GM12864 (cell line): ENCODE measurements around the gene IL12RB2.

ENCODE experiments used
- DNase-seq: peaks from one replicate; pipeline ENCODE4 v3.0.0-alpha.2; 2011; ENCODE audit warnings: low read depth
- H3K4me3 ChIP-seq: 2 replicates; pipeline ENCODE4 v1.5.1; 2011; ENCODE audit warnings: mild to moderate bottlenecking, low read depth, low read length, control low read depth
- TF ChIP-seq, protein P1 (sequence below): IDR thresholded peaks from 2 replicates; pipeline ENCODE4 v1.5.1; 2011; ENCODE audit warnings: low read depth, mild to moderate bottlenecking, moderate library complexity, low read length, control low read depth, inconsistent platforms; ENCODE audit errors: missing control alignments

IL12RB2 gene

DNA sequence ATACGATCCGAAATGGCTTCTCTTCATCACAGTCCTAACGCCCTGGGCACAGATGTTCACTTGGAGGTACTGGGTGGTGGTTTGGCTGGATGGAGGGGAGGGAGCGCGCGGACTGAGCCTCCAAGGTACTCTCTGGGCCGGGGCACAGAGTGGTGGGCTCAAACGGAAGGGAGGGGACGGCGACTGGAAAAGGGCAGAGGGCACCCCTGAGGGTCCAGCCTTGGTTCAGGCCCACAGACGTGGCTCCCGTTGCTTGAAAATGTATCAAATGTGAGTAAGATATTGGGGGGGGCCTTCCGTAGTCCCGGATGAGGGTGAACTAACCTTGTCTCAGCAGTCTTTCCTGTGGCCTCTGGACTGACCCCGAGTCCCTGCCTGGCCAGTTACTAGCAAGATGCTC lies 463 bp downstream of the IL12RB2 start:
- DNase-seq, result no peak
- TF ChIP-seq, protein P1, sequence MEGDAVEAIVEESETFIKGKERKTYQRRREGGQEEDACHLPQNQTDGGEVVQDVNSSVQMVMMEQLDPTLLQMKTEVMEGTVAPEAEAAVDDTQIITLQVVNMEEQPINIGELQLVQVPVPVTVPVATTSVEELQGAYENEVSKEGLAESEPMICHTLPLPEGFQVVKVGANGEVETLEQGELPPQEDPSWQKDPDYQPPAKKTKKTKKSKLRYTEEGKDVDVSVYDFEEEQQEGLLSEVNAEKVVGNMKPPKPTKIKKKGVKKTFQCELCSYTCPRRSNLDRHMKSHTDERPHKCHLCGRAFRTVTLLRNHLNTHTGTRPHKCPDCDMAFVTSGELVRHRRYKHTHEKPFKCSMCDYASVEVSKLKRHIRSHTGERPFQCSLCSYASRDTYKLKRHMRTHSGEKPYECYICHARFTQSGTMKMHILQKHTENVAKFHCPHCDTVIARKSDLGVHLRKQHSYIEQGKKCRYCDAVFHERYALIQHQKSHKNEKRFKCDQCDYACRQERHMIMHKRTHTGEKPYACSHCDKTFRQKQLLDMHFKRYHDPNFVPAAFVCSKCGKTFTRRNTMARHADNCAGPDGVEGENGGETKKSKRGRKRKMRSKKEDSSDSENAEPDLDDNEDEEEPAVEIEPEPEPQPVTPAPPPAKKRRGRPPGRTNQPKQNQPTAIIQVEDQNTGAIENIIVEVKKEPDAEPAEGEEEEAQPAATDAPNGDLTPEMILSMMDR, result no peak
- no peak overlapping the region for H3K4me3 ChIP-seq

DNA sequence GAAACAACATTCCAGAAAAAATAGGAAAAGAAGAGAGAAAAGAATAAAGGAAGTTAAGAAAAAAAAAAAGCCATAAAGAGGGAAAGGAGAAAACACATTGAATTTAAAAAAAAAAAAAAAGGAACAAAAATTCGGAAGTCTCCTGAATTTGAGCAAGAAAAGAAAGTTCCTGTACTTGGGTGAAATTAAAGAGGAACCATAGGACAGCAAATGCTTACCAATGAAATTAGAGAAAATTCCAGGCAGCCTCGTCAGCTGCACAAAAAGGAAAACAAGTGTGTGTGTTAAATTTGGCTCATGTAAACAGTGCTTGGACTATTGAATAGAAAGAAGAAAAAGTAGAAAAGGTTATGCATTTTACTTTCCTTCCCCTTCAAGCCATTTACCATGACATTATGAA lies 4.9 kb downstream of the IL12RB2 start:
- TF ChIP-seq, protein P1, result no peak
- no peak for DNase-seq
- no peak overlapping the region for H3K4me3 ChIP-seq

DNA sequence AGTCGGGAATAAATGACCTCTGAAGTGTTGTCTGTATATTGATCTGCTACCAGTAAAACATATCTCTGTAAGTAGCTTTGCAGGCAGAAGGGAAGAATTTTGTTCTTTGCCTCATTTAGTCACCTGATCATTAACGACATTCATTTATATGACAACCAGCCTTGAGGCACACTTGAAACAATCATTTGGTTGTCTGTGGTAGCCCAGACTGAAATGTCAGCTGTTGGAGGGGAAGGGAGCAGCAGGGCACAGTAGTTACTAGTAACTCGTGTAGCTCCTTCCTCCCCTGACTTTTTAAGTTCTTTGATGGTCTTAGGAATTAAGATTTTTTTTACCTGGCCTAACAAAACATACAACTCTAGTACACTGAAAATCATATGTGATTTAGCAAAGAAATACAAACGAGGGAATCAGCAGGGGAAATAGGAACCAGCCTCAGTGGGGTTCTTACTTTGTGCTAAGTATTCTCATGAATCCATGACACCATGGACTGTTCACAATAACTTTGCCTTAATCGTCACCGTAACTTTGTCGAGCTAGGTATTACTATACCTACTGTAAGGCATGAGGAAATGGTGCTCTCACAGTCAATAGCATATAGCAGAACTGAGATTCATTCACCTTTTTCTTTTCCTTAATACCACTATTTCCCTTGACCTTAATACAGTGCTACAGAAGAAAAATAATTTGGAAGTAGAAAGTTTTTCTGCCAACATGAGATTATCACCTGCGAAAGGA lies 6.4 kb downstream of the IL12RB2 start:
- H3K4me3 ChIP-seq, result no peak overlapping the region
- TF ChIP-seq, protein P1, result no peak
- no peak for DNase-seq

DNA sequence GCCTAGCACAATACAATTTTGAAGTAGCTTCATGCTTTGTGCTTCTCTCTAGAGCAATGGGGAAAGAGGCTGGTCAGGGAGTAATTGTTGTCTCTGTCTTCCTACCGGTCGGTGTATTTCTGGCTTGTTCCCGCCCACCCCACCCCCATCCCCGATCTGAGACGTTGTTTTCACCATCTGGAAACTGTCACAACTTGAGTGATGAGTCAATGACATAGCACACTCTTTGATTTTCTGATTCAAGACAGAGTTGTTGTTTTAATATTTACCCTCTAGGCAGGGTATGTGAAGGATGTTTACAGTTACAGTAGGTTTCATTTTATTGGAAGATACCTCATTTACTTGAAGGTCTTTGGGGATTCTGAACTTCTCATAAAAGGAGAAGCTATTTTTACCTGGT lies 7.0 kb downstream of the IL12RB2 start:
- TF ChIP-seq, protein P1, result no peak
- H3K4me3 ChIP-seq, result no peak overlapping the region
- no peak for DNase-seq

DNA sequence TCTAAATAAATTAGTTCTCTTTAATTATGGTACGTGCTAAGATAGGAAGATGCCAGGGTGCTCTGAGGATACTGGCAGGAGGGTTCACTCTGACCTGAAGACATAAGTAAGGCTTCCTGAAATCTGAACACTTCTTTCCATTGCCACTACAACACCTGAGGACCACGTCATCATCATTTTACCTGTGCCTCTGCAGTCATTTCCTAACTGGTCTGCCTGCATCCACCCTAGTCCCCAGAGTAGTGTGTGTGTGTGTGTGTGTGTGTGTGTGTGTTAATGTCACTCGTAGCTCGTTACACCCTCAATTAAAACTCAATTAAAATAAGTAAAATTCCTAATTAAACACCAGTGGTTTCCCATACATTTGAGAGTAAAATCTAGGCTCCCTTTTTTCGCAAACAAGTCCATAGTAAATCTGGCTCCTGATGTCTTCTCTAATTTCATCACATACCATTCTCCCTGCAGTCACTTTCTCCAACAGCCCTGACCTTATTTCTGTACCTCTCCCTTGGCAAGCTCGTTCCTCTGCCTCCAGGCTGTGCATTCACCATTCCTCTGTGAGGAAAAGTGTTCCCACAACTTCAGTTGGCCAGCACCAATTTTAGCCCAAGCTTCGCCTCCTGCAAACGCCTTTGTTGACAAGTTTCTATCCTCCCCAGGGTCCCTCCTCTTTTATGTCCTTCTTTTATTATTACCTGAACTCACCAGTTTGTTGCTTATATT lies 8.7 kb downstream of the IL12RB2 start:
- DNase-seq, result no peak
- no peak overlapping the region for H3K4me3 ChIP-seq
- TF ChIP-seq, protein P1, result no peak

DNA sequence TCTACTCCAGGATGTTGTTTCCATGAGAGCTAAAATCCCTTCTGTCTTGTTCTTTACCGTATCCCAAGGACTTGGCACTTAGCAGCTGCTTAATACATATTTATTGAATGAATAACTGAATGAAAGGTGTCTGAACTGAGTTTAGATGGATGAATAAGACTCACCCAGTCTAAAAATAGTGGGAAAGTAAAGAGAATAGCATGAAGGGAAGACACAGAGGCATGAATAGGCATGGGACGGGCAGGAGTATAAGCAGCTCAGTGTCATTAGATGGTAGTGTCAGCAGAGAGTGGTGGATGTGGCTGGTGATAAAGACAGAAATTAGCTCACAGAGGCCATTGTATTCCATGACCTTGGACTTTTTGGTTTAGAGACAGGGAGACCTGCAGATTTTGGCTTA lies 9.2 kb downstream of the IL12RB2 start:
- no peak for DNase-seq
- TF ChIP-seq, protein P1, result no peak
- H3K4me3 ChIP-seq, result no peak overlapping the region
